ENCODE measurements around the gene KLK13.

DNA sequence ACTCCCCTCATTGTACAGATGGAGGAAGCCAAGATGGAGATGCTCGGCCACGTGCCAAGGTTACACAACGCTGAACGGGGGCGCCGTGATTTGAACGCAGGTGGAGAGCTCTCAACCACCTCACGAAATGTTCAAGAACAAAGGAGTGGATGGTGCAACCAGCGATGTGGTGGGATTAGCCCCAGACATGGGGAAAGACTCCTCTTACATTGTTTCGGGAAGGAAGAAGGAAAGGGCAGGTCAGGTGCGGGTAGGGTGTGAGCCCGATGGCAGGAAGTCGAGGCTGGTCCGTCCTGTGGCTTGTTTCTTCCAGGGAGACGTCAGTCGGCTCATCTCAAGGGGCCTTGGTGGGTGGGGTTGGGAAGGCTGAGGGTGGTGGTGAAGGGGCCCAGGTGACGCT is 24.9 kb upstream of the KLK13 start:
- no peak for TF ChIP-seq CTCF (IDR thresholded peaks at IDR 0.05; ENCODE audit: poor library complexity)
- TF ChIP-seq EZH2 (IDR thresholded peaks at IDR 0.05; ENCODE audit: borderline replicate concordance), result no peak
- TF ChIP-seq EZH2phosphoT487 (IDR thresholded peaks at IDR 0.05; ENCODE audit: low read depth, severe bottlenecking, unreplicated experiment), result no peak

Measured in hepatocyte (in vitro differentiated cells).